Suppressor macrophage (primary cell): Measurements from ENCODE around the gene S100PBP.

Source experiments
- DNase-seq, 4 experiments: peaks; one replicate each; pipeline ENCODE4 v3.0.0-alpha.2; 2020 to 2022

S100PBP gene

DNA sequence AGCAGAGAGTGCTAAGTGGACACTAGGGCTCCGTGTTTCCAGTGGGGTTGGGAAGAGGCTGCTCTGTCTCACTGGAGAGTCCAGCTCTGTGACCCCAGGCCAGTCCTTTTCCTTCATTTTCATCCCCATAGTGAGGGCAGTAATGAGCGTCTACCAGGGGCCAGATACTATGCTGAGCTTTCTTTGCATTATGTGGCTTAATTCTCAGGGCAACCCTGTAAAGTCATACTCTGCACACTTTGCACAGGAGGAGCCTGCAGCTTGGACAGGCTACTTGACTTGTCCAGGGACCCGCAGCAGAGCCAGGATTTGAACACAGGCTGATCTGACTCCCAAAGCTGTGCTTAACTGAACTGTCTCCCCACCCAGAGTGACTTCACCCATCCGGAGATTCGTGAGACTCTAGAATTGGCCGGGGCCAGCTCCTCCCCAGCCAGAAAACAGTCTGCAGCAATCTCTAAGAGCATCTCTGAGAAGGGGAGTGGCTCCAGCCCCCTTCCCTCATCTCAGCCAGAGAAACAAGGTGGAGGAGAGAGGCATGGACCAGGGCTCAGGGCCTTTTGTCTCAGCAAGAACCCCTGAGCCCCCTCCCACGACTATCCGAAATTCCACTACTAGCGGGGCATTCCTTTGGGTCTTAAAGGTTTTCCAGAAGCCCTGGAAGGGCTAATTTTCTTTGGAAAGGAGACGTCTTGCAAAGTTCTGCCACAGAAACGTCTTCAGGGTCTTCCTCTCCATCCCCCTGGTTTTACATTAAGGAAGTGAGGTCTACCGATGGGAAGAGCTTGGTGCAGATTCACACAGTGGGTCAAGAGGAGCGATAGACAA lies 54.1 kb downstream of the S100PBP start:
- DNase-seq: no peak

DNA sequence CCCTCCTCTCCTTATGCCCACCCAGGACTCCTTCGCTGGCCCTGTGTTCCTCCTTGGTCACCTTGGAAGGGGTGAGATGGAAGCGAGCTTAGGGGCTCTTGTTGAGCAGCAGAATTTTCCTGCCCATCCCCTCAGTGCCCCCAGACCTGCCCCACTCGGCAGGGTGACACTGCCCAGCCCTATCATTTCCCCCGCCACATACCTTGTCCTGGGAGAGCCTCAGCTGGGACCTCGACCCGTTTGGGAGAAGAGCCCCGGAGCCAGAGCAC lies 54.7 kb downstream of the S100PBP start:
- no peak for DNase-seq

DNA sequence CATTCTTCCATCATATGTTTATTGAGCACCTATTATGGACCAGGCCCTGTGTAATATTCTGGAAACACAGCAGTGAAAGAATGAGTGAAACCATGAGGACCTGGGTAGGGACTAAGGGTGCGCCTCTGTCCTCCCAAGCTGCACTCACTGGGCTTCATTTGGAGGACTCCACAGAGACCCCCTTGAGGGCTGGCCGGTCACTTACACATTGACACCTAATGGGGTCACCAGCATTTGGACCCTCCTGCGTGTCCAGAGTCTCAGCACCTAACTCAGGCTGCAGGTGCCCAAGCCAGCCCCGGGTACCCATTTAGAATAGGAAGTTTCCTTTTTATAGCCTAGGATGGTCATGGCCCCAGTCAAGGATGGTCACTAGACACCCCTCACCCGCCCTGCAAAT lies 56.0 kb downstream of the S100PBP start:
- no peak for DNase-seq

DNA sequence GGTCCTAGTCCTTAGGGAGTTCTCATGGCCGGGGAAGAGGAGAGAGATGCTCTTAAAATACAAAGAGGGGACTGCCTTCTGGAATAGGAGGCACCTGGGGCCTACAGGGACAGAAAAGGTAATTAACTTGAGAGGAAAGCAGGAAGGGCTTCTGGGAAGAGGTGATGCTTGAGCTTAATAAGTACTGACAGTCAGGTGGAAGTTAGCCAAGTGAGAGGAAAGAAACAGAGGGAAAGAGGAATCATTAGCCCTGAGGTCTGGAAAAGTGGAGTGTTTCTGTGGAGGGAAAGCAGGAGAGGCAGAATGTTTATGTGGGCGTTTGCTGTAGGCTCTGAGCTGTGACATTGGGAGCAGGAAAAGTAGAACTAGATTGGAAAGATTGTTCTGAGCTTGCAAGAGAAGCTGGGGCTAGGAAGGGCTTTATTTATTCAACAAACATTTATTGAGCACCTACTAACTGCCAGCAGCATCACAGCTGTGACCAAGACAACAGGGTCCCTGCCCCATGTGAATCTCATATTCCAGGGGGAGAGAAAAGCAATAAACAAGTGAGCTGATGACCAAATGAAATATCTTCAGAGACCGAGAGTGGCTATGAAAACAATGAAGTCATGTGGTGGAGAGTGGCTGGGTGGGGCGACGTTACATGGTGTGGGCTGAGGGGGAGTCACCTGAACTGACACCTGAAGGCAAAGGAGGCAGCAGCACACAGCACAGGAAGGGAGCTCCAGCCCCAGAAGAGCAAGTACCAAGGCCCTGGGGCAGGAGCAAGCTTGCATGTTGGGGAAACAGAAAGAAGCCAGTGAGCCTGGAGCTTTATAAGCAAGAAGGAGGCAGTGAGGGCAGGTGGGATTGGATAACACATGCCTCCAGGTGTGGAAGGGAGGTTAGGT lies 57.7 kb downstream of the S100PBP start:
- DNase-seq: no peak

DNA sequence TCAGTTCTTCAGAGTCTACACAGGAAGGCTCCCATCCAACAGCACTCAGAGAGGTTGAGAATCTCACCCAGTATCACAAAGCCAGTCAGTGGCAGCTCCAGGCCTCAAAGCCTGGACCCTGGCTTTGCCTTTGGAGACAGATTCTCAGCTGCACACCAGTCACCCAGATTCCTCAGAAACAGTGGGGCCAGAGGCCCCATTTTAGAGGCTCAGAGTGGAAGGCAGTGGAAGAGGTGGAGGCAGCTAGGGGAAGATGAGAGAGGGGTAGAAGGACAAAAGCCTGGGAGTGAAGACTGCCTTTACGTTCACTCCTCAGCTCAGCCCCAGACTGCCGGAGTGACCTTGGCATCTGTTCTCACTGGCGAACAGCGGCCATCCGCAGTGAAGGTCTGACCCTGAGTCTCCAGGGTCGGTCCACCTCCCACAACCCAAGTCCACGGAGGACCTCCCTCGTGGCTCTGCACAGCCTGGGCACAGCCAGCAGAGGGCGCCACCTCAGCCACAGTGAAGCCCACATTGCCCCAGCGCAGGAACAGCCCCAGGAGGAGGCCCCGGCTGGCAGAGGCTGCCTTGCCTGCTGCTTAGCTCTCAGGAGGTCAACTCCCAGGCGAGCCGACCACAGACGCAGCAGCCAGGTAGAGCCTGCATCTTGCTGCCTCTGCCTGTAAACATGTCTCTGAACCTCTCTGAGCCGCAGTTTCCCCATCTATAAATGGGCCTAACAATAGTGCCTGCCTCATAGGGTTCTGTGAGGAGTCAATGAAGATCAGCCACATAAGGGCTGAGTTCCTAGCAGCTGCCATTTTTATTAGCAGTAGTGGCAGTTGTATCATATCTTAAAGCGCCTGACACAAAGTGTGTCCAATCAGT lies 59.1 kb downstream of the S100PBP start:
- DNase-seq: peak; percentile 69 to 82 (median 79)

DNA sequence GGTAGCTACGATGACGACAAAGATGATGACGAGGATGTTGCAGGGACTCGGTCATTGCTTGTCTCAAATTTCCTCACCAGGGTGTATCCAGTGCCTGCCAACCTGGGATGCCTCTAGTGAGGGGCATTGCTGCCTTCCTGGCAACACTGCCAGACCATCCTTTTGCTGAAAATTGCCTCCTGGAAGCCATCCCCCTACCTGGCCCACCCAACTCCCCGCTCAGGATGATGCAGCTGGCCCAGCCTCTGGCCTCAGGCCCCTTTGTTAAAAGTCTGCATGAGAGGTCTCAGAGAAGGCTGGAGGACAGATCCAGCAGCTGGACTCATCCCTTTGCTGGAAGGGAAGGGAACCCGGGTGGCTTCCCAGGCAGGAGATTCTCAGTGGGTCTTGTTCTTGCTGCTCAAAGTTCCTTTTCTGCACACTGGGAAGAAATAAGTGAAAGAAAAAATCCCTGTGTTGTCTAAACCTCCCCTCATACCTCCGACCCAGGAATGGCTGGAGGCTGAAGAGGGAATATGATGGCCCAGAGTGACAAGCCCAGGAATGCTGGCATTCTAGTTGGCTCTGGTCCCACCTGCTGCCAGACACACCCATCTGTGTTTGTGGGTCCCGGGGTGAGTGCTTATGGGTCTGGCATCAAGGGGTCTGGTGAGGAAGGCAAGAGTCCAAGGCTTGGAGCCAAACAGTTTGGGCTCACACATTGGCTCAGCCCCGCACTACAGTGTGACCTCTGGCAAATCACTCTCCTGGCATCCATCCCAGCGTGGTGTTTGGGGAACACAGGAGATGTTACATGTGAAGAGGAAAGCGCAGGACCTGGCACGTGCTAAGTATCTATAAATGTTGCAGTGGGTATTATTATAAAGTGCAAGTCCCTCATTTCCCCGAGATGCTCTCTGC lies 60.0 kb downstream of the S100PBP start:
- DNase-seq: no peak

DNA sequence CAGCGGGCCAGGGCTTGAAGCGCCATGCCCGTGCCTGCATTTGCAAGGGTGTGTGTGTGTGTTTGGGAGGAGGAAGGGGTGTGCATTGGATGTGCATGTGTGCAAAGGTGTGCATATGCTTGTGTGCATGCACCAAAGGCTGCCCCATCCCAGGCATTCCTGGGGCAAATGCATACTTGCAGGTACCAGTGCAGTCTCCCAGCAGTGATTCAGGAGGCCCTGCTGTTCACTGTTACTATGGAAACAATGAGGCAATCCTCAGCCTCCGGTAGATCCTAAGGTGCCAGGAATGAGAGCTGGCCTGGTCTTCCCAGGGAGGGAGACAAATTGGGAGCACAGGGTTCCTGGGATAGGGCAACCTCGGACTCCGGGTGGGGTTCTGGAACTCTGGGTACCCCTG lies 60.7 kb downstream of the S100PBP start:
- DNase-seq: no peak

DNA sequence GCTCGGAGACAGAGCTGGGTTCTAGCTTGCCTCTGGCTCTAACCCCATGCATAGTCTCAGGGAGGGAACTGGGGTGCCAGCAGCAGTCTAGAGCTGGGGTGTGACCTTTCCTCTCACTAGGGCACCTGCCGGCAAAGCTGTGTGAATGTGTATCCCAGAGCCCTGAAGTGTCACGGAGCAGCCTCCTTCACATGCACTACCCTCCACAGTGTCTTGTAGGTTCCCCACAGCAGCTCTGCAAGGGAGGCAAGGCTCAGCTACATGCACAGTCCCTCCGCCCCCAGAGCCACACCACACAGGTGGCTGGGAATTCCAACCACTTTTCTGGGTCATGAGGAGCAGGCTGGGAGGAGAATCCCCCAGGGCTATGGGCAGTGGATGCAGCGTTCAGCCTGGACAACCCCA lies 61.2 kb downstream of the S100PBP start:
- DNase-seq: no peak

DNA sequence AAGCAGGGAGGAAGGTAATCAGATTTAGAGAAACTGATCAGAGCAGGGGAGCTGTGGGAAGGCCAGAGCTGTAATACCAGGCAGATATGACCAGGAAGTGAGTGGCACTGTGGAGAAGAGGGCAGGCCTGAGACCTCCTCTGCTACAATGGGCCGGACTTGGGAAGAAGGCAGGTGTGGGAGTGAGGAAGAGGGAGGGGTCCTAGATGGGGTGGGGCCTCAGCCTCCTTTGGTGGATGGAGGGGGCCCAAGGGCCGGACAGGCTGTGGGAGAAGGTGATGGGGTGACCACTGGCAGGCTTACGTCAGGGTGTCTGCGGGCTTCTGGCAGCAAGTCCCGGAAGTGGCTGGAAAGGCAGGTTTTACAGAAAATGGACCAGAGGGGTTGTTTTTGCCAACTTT lies 63.8 kb downstream of the S100PBP start:
- DNase-seq: no peak

DNA sequence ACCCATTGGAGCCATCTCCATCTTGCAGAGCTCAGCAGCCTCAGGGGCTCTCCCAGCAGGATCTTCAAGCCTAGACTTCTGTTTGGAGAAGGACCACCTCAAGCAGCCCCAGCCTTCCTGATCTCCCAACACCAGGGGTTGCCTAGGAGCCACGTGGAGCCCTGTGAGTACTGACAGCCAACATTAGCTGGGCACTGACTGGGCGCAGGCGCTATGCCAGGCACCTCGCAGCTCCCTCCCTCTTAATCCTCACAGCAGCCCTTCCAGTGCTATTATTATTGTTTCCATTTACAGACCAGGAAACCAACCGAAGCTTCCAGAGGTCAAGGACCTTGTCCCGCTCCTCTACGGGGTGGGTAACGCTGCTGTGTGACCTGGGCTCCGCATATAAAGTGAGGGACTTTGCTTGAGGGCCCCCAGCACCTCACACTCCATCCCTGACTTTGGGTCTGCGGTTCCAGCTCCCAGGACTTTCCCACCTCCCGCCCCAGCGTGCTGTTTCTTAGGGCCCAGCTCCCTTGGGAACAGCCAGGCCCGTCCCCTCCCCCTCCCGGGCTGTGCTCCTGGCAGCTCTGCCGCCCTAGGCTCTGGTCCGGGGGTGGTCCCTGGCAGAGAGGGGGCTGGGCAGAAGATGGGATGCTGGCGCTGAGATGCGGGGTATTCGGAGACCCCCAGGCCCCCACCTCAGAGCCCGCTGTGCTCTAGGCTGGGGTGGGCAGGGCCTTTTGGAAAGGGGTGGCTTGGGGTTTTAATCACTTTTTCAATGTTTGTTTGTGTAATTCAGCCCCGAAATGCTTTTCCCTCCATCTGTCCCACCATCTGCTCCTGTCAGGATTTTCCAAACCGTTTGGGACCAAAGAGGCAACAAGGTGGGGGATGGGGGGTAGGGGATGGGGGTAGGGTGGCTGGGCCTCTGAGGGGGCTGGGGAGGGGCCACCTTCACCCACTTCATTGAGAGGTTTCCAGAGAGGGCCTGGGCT lies 64.7 kb downstream of the S100PBP start:
- no peak for DNase-seq

DNA sequence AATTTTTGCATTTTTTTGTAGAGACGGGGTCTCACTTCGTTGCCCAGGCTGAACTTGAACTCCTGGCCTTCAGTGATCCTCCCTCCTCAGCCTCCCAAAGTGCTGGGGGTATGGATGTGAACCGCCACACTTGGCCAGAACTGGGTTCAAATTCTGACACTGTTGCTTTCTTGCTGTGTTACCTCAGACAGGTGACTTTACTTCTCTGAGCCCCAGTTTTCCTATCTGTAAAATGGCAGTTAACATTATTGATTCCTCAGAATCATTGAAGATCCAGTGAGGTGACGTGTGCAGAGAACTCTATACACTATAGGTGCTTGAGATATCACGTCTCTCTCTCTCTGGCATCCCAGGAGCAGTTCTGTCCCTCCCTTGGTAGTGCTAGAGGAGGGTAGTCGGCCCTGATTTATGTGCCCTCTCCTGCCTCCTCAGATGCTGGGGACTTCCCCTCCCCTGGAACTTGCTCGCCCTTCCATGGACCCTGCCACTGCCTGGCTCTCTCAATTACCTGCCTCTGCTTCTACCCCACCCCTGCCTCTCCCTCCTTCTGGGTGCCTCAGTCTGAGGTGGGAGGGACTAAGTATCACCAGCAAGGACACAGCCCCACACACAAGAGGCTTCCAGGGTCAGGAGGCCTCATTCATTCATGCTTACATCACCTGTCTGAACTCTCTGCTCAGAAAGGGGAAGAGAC lies 66.0 kb downstream of the S100PBP start:
- no peak for DNase-seq

DNA sequence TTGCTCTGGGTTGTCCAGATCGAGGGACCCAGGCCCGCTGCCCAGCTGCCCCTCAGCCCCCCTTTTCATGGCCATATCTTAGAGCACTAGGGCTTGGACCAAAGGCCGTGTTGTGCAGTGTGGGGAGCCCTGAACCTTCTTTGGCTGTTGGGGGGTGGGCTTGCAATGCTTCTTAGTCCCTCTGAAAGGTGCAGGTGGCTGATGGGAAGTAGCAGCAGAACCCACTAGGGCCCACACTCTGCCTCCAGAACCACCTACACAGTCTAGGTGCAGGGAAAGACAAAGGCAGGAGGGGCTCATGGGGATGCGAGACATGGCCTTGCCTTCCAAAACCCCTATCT lies 66.5 kb downstream of the S100PBP start:
- no peak for DNase-seq

DNA sequence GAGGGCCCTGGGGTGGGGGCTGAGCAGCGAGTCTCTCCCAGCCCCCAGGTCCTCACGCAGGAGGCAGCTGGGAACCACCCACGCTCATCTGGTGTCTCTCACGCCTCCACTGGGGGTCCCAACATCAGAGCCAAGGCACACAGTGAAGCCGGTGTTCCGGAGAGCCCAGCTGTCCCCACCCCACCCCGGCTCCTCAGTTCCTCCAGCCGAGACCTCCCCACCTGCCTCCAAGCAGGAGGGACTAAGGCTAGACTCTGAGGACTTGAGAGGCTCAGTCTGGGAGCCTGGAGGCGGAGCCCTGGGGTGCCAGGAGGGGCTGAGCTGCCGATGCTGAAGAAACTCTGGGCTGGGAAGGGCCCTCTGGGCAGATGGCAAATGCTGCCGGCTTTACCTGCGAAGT lies 67.3 kb downstream of the S100PBP start:
- no peak for DNase-seq

DNA sequence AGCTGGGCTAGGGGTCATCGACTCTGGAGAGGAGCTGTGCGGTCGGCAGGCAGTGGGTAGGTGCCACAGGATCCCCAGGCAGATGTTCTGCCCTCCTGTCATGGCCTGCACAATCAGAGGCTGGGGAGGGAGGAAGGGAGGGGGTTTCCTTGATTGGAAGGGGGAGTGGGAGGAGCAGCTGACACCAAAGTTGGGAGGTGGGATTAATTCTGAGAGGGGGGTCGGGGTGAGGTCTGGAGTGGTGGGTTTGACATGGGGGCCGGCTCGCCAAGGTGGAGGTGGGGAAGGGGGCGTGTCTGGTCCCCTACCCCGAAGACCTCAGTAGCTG lies 68.2 kb downstream of the S100PBP start:
- no peak for DNase-seq

DNA sequence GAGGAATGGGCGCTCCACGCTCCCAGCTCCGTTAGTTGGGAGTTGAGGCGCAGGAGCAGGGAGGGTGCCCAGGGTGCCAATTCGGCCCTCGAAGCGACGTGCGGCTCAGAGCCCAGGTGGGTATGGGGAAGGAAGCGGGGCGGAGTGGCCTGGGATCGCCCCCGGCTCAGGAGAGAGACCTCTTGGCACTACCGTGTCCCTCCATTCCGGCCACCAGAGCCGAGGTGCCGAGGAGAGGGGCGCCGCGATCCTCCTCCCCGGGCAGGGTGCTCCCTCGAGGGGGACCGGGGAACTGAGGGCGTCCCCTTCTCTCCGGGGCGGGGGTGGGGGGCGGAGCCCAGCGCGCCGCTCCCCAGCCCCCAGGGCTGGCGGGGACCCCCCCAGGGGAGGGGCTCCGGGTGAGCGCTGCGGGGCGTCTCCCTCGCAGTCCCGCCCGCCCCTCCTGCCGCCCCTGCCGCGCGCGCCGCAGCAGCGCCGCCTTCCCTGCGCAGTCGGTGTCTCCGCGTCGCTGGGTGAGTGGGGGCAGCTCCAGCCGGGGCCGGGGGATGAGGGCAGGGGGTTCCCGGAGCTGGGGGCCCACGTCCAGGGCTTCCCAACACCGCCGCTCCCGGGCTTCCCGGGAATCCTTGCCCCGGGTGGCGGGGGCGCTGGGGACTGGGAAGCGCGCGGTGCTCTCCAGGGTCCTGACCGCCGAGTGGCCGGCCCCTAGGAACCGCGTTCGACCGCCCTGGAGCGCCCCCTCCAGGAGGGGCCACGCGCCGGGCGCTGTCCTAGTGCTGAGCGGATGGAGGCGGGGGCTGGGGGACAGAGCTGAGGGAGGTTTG lies 68.8 kb downstream of the S100PBP start, which contains the start of gene HPCA:
Gene HPCA (plus strand): TSS at position 488 of the 824 bp plus-strand sequence. CDS start 2,408 bp downstream, outside the sequence.
- peak; percentile 58 to 87 (median 68) for DNase-seq

DNA sequence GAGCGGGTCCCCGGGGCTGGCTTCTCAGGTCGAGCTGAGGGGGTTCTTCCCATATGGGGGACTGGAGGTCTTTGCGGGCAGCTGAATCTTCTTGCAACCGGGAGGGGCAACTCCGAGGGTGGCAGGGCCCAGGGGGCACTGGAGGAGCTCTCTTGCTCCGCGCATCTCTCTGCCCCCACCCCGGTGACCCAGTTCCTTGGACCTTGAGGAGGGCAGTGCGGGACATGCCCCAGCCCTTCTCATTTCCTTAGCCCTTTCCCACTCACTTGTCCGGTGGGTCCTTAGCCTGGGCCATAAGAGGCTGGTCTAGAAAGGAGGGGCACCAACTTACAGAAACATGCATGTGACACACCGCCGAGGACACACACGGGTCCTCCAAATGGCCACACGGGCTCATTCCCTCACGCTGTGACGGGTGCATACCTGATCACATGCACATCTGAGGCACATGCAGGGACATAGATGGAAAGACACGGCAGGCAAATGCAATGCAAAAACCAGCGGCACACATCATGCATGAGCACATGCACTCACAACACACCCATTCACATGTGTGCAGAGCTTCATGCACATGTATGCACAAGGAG lies 69.5 kb downstream of the S100PBP start:
- no peak for DNase-seq

DNA sequence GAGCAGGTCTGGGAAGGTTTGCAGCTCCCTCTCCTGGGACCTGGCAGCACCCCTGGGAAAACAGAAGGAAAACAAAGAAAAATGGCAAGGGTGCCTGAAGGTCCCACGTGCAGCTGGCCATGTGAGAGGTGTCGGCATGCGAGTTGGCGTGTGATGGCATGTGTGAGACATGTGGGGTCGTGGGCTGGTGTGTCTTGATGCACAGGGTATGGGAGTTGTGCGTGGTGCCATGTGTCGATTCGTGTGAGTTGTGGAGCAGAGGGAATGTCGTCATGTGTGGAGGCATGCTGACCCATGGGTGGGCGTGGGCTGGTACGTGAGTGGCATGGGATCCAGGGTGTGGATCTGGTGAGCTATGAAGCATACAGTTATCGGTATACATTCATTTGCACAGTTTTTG lies 70.2 kb downstream of the S100PBP start:
- DNase-seq: no peak

DNA sequence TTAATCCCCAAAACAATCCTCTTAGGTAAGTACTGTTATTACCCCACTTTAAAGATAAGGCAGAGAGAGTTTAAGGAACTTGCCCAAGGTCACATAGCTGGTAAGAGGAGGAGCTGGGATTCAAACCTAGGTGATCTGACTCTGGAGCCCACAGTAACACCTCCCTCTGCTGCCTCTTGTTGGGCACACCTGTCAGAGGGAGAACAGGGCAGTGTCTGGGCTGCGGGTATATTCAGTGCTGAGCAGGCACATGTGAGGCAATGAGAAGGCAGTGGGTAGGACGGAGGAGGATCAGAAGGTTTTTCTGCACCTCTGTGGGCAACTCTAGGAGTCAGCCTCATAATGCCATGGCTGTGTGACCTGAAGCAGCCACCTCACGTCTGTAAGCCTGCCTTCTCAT lies 70.7 kb downstream of the S100PBP start:
- no peak for DNase-seq
